Astrocyte of the hippocampus (primary cell): ENCODE data around the gene KLHL1.

ENCODE experiments used
- DNase-seq: peaks from one replicate; pipeline ENCODE4 v3.0.0; 2011; ENCODE audit warnings: low read depth, low spot score

KLHL1 gene

DNA sequence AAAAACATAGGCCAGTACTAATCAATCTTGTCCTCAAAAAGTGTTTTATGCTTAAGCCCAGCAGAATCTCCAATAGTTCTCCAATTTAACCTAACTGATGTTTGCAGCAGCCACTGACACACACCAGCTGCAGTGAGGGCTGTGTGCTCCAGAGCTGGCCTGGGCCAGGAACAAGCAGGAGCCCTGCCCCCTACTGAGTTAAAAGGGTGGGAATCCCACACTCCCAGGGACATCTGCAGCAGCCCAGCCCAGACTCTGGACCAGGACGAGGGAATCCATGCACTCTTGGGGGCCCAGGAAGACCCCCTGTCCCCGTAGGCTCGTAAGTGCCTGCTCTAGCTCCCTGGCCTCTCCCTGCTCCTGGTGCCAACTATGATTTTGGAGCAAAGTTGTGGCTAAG is 92.1 kb downstream of the KLHL1 start:
- no peak for DNase-seq

DNA sequence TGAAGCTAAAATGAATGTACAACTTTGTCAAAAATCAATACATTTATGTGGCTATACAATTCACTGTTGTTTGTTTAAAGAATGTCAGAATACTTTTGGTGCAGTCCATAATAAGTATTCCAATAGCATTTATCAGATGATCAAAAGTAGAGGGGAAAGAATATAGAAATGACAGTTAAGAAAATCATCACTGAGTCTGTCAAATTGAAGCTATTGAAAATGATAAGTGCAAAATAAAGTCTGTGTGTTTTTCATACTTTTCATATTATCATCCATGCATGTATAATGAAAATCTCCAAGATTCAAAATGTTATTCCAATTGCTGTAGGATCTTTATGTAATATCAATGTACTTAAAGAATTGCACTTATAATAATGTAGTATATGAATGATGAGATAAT is 93.9 kb downstream of the KLHL1 start:
- DNase-seq, result no peak

DNA sequence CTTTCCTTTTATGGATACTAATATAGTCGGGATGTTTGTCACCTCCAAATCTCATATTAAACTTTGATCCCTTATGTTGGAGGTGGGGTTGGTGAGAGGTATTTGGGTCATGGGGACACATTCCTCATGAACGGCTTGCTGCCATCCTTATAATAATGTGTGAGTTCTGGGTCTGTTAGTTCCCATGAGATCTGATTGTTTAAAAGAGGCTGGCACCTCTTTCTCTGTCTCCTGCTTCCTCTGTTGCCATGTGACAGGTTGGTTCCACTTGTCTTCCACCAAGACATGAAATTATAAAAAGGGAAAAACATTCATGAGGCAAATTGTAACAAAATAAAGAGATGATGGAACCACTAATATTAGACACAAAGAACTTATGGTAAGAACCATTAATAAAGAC is 108.4 kb downstream of the KLHL1 start:
- DNase-seq, result no peak

DNA sequence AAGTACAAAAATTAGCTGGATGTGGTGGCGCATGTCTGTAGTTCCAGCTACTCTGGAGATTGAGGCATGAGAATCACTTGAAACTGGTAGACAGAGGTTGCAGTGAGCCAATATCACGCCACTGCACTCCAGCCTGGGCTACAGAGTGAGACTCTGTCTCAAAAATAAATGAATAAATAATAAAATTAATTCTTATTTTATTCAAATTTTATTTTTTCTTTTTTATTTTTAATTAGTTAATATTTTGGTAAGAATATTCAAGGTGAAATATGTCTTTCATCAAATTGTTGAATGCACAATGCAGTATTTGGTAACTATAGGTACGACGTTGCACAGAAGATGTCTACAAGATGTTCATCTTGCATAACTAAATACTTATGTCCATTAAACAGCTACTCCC is 111.2 kb downstream of the KLHL1 start:
- no peak for DNase-seq

DNA sequence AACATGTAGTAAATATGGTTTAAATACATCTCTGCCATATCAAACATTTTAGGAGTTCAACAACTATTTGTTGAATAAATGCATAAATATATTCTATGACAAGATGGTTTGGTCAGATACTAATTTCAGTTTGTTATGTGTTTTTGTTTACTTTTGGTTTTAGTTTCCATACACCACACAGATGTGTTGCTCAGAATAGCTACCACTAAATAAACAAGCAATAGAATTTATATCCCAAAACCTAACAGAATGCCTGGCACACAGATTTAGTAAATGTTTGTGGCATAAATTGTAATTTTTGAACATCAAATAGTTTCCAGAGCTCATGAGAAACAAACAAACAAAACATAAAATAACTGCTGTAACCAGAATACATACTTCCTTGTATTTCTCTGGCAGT is 127.5 kb downstream of the KLHL1 start:
- DNase-seq, result no peak

DNA sequence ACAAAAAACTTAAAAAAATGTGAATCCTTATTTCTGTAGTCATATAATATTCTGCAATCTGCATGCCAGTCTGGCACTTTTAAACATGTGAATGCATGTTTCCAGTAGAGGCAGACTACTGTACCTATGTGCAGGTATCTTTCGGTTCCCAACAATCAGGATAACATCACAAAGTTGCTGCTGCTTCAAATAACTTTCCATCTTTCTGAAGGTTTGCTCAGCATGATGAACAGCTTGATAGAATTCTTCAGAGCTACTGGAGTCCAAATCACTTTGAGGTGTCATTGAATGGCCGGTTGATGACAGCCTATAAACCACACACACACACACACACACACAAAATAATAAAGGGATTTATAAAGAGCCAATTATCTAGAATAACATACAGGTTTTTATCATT is 132.8 kb downstream of the KLHL1 start:
- DNase-seq, result no peak

DNA sequence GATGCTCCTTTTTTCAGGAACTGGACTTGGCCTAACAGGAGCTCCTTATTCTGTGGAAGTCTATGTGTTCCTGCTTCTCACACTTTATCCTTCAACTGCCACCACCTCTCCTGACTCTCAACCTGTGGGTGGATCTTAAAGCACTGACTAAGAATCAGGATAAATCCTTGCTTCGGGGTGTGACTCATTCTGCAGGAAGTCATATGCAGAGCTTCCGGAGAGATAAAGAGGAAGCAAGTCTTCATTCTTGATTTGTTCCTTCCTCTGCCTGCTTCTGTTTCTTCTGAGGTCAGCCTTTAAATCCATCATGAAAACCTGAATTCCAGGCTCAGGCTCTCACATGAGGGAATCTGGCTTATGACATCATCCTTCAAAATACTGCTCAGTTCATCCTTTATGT is 137.7 kb downstream of the KLHL1 start:
- DNase-seq, result peak; percentile 4

DNA sequence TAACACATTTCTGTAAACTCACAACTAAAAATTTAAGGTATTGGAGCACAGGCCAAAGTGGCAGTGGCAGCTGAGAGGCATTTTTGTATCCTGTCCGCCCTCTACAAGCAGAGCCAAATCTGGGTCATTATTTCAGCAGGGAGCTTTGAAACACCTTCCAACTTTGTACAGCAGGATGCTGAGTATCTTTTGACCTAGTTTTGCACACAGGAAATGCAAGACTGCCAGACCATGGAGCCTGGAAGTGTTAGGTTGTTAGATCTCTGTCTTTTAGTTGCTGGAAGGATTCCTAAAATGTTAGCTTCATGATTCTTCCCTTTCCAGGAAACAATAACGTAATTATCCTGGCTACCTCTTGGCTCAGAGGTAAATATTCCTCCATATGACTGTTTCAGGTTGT is 149.2 kb downstream of the KLHL1 start:
- peak; percentile 0 for DNase-seq

DNA sequence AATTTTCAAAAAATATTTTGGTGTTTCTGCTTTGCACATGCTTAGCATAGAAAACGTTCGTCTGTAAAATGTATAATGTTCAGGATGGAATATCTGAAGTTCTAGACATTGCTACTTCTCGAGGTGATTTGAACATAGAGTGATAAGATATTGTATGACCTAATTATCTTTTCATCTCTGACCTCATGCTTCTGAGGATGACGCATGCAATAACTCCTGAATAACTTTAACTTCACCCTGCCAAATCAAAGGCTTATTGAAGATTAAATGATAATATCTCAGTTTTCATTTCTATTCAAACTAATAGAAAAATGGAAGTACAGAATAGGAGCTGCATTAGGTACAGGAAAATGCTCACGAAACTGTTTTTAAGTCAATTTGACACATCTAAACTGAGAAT is 151.4 kb downstream of the KLHL1 start:
- DNase-seq, result no peak

DNA sequence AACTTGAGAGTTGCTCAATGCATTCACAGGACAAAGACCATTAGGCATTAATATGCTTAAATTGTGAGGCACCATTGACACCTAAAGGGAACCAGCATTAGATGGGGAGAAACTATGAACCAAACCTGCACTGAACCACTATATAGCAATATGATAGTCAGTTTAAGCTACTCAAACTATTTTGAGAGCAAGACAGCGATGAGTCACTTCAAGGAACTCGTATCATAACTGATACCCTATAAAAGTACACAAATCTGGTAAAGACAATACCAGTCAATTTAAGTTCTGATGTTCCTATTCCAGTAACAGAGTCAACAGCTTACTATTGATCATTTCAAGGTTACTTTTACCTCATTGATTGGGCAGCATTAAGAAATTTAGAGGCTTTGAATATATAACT is 151.9 kb downstream of the KLHL1 start:
- no peak for DNase-seq

DNA sequence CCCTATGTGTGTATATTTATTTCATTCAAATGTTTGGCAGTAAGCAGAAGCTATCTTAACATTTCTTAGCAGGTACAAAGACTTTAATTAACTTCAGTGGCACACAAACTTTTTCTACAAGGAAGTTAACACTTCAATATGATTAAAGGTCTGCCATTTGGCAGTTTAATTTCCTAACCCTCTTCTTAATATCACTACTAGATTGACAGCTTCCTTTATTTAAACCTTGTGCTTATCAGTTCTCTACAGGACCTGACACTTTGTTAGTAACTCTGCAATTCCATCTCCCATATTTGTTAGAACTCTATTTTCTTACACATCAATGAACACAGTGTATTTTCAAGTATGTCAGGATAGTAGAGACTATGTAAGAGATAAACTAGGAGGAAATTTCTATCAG is 153.0 kb downstream of the KLHL1 start:
- no peak for DNase-seq

DNA sequence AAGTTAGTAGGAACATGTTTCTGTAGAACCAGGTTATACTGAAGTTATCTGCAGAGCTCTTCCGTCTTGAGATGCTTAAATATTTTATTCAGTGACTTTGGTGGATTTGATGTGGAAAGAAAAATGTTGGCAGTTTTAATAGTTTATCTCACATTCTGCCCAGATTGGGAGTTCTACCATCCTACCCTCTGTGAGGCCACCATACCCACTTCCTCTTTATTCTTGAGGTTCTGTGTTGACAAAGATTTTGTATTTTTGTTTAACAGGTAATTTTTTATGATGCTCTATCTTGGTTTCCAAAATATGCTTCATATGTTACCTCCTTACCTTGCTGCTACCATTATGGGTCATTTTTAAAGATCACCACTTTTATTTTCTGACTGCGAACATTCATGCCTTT is 156.8 kb downstream of the KLHL1 start:
- no peak for DNase-seq

DNA sequence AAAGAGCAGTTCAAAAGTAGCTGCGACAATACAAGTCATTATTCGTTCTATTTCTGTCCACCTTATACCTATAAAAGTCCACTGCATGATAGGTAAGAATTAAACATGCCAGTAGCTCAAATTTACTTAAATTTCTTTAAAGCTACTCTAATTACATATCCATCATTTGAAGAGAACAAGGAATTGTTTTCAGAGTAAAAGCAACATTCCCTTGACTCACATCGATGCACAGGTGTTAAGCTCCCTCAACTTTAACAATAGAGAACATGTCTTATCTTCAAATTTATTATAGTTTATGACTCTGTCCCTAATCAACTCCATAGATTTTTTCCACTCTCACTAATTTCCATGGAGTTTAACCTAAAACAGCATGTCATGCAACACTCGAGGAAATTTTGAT is 158.1 kb downstream of the KLHL1 start:
- no peak for DNase-seq

DNA sequence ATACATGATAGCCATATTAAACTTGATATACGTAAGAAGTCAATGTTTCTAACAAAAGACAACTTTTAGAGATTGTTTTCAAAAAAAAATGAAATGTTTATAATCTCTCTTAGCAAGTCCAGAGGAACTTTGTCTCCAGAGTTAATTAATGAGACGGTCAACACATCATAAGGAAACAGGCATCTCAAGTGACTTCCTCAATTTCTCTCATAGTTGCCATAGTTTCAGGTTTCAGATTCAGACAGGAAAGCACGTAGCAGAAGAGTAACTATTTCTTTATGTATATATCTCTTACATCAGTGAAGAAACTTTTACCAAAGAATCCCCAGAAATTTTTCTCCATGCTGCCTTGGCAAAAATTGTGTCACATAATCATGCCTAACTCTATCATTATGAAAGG is 160.2 kb downstream of the KLHL1 start:
- DNase-seq, result no peak

DNA sequence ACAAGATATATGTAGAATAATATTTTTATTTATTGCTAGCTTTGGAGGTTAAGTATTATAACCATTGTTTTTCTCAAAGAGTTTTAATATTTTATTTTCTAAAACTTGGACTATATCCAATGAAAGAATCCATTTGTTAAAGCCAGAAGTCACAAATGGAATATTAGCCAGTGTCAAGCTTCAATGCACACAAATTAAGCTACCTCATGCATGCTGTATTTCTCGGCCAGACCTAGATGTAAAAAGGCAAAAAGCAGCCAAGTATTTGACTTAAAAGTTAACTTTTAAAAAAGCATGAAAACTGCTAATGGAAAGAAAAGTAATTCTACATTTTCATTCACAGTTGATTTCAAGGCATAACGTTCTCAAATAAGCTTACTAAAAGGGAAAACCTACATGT is 160.7 kb downstream of the KLHL1 start:
- DNase-seq, result peak; percentile 1

DNA sequence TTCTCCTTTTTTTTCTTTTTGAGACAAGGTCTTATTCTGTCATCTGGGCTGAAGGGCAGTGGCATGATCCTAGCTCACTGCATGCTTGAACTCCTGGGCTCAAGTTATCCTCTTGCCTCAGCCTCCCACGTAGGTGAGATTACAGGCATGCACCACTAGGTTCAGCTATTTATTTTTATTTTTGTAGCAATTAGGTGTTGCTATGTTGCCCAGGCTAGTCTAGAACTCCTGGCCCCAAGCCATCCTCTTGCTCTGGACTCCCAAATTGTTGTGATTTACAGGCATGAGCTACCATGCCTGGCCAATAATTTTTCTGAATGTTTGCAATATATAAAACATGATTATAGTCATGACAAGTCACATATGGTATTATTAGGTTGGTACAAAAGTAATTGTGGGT is 161.7 kb downstream of the KLHL1 start:
- DNase-seq, result no peak

DNA sequence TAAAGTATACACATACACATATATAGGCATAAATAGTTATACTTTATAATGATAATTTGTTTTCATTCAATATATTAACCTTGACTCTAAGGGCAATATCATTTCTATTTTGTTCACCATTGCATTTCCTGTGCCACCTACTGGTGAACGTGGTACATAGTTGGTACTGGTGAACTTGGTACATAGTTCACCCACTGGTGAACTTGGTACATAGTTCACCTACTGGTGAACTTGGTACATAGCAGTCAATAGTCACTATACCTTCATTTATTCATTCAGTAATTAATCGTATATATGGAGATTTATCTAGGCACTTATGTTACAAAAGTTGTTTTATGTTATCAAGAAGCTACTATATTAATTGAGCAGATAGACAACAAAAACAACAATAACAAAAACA is 173.2 kb downstream of the KLHL1 start:
- DNase-seq, result peak; percentile 2

DNA sequence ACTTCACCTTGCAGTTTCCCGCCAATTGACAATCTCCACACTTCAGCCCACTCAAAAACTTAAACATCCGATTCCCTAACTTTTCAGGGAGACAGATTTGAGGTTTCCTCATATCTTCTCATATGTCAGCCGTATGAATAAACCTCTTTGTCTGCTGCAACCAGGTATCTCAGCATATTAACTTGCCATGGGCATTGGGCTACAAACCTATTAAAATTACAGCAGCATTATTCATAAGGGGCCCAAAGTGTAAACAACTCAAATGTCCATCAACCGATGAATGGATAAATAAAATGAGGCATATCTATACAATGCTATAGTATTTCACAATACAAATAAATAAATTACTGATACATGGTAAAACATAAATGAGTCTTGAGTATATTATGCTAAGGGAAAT is 180.0 kb downstream of the KLHL1 start:
- DNase-seq, result no peak

DNA sequence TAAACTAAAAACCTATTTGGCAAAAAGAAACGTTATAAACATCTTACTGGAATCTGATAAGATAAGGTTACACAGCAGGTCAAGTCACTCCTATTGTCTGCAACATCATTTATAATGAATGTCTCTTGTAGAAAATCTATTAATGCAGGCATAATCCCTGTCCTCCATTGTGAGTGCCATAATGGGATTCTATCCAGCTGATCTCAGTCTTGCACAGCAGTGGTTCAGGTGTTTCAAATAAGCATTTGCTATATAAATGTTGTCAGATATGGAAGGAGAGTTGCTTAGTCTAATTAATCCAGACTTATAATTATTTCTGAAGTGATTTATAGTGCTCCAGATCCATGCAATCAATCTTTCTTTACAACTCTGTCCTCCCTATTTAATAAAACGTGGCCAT is 187.1 kb downstream of the KLHL1 start:
- no peak for DNase-seq

DNA sequence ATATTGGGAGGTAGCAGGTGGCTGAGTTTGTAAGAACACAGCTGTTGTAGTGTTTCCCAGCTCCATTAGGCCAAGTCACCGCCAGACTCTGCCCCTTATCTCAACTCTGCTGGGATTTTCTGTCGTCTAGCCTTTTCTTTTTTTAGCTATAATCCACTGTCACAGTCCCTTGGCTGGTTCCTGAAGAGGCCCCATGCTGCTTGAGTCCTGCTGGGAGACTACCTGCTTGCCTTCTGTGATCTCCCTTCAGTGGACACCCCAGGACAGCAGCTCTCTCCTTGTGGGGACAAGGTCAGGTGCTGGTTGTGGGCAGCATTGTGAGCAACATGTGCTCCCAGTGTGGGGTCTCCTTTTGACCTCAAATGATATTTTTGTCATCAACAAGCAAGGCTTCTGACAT is 195.6 kb downstream of the KLHL1 start:
- no peak for DNase-seq

DNA sequence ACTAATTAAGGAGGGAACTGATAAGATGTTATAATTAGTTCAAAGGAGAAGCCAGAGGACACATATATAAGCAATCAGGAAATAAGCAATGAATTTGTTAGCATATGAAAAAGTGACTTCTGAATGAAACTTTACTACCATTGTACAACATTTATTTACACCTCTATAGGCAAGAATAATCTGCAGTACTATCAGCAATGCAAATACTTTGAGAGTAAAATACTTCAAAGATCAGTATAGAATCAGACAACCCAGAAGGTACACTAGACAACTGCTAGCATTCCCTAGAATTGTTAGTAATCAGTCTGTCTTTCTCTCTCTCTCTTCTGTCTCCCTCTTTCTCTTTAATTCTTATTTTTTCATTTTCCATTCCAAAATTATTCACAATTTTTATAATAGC is 197.5 kb downstream of the KLHL1 start:
- DNase-seq, result no peak

DNA sequence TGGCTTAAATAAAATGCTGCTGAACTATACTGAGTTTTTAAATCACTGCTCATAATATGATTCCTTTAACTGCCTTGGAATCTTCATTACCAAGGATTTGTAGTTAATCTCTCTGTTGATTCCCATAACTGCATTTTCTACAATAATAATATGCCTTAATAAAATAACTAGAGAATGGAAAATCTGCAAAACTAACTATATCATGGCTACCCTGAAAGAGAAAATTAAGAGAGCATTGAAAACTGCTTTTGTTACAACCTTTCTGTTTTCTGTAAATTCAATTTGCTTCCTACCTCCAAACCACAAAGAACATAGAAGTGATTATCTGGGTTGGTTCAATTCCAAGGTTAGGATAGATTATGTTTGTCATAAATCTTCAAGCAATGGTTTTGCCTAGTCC is 203.5 kb downstream of the KLHL1 start:
- no peak for DNase-seq

DNA sequence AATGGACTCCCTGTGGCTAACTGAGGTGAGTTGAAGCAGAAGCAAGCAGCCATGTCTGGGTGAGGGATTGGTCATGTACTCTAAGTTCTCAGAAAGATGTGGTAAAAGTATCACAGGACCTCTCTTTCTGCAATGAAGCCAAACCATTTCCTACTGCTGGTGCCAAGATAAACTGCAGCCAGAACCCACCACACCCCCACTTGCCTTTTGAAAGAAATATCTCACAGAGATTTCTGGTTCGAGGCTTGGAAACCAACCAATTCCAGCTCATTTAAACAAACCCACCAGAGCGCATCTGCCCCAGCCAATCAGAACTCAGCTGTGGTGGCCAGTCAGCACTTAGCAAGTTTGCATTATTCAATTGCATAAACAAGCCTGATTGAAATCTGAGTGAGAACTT is 205.2 kb downstream of the KLHL1 start:
- DNase-seq, result peak; percentile 89

DNA sequence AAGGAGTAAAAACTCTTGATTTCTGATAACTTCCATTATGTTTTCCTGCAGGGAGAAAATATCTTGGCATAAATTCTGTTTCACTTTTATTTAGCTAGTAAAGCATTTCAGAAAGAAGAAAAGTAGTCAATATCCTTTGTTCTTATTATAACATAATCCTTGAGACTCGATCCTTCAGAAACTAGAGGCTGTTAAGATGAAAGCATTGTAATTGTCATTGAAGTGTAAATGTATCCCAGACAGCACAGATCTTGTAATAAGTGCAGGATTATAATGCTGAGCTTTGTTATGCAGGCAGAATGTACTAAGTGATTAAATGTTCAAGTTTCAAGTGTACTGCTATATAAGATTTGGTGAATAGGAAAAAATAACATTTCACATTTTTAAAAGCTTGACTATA is 225.8 kb downstream of the KLHL1 start:
- no peak for DNase-seq

DNA sequence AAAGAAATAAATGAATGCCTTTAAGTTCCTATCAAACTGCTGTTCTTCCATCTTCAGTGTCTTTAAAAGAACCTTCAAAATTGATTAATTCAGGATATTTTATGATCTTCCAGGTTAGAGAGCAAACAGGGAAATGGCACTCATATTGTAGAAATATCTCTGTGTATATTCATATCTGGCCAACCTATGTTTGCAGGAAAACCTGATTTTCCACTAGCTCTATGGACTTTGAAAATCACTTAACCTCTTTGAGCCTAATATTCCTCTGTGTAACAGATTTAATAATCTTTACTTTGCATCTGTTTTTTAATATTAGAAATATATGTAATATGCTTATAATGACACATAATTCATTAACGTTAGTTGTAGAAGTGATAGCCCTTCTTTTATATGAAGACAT is 228.3 kb downstream of the KLHL1 start:
- DNase-seq, result no peak
